ENCODE data around the gene RETREG2. TPM values are rescaled to one million over a fixed set of nuclear protein-coding genes. Genes with fewer than 3 reads are reported as not detected.

Gene RETREG2
- total and polyA plus RNA-seq, 2 of the 8 experiments (the other 6 are each of a cell fraction or from before 2014, with no cell fraction given): 51.3 to 67.4 TPM

DNA sequence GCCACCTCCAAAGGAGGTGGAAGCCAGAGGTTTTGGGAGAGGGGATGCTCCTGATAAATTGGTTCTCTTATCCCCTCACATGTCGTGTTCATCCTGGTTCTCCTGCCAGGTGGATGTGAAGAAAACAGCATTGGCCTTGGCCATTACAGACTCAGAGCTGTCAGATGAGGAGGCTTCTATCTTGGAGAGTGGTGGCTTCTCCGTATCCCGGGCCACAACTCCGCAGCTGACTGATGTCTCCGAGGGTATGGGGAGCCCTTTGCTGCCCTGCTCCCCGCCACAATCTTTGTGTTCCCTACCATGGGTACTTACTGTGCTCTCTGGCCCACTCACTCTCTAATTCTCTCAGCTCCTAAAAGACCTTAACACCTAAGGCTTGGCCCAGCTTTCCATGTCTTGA lies 3.5 kb downstream of the RETREG2 start (continued):
- TF ChIP-seq, protein P1, sequence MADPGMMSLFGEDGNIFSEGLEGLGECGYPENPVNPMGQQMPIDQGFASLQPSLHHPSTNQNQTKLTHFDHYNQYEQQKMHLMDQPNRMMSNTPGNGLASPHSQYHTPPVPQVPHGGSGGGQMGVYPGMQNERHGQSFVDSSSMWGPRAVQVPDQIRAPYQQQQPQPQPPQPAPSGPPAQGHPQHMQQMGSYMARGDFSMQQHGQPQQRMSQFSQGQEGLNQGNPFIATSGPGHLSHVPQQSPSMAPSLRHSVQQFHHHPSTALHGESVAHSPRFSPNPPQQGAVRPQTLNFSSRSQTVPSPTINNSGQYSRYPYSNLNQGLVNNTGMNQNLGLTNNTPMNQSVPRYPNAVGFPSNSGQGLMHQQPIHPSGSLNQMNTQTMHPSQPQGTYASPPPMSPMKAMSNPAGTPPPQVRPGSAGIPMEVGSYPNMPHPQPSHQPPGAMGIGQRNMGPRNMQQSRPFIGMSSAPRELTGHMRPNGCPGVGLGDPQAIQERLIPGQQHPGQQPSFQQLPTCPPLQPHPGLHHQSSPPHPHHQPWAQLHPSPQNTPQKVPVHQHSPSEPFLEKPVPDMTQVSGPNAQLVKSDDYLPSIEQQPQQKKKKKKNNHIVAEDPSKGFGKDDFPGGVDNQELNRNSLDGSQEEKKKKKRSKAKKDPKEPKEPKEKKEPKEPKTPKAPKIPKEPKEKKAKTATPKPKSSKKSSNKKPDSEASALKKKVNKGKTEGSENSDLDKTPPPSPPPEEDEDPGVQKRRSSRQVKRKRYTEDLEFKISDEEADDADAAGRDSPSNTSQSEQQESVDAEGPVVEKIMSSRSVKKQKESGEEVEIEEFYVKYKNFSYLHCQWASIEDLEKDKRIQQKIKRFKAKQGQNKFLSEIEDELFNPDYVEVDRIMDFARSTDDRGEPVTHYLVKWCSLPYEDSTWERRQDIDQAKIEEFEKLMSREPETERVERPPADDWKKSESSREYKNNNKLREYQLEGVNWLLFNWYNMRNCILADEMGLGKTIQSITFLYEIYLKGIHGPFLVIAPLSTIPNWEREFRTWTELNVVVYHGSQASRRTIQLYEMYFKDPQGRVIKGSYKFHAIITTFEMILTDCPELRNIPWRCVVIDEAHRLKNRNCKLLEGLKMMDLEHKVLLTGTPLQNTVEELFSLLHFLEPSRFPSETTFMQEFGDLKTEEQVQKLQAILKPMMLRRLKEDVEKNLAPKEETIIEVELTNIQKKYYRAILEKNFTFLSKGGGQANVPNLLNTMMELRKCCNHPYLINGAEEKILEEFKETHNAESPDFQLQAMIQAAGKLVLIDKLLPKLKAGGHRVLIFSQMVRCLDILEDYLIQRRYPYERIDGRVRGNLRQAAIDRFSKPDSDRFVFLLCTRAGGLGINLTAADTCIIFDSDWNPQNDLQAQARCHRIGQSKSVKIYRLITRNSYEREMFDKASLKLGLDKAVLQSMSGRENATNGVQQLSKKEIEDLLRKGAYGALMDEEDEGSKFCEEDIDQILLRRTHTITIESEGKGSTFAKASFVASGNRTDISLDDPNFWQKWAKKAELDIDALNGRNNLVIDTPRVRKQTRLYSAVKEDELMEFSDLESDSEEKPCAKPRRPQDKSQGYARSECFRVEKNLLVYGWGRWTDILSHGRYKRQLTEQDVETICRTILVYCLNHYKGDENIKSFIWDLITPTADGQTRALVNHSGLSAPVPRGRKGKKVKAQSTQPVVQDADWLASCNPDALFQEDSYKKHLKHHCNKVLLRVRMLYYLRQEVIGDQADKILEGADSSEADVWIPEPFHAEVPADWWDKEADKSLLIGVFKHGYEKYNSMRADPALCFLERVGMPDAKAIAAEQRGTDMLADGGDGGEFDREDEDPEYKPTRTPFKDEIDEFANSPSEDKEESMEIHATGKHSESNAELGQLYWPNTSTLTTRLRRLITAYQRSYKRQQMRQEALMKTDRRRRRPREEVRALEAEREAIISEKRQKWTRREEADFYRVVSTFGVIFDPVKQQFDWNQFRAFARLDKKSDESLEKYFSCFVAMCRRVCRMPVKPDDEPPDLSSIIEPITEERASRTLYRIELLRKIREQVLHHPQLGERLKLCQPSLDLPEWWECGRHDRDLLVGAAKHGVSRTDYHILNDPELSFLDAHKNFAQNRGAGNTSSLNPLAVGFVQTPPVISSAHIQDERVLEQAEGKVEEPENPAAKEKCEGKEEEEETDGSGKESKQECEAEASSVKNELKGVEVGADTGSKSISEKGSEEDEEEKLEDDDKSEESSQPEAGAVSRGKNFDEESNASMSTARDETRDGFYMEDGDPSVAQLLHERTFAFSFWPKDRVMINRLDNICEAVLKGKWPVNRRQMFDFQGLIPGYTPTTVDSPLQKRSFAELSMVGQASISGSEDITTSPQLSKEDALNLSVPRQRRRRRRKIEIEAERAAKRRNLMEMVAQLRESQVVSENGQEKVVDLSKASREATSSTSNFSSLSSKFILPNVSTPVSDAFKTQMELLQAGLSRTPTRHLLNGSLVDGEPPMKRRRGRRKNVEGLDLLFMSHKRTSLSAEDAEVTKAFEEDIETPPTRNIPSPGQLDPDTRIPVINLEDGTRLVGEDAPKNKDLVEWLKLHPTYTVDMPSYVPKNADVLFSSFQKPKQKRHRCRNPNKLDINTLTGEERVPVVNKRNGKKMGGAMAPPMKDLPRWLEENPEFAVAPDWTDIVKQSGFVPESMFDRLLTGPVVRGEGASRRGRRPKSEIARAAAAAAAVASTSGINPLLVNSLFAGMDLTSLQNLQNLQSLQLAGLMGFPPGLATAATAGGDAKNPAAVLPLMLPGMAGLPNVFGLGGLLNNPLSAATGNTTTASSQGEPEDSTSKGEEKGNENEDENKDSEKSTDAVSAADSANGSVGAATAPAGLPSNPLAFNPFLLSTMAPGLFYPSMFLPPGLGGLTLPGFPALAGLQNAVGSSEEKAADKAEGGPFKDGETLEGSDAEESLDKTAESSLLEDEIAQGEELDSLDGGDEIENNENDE (IDR thresholded peaks at IDR 0.05; ENCODE audit: insufficient replicate concordance, low read length): no peak
- TF ChIP-seq, protein P2, sequence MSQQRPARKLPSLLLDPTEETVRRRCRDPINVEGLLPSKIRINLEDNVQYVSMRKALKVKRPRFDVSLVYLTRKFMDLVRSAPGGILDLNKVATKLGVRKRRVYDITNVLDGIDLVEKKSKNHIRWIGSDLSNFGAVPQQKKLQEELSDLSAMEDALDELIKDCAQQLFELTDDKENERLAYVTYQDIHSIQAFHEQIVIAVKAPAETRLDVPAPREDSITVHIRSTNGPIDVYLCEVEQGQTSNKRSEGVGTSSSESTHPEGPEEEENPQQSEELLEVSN (IDR thresholded peaks at IDR 0.05): no peak
- TF ChIP-seq MAFK (IDR thresholded peaks at IDR 0.05; ENCODE audit: low read depth, low read length): no peak
- no peak for TF ChIP-seq TBP (IDR thresholded peaks at IDR 0.05; ENCODE audit: low read depth, low read length)
- no peak for TF ChIP-seq CBX8 (IDR thresholded peaks at IDR 0.05; ENCODE audit: borderline replicate concordance, low read depth, low read length)
- TF ChIP-seq, protein P3, sequence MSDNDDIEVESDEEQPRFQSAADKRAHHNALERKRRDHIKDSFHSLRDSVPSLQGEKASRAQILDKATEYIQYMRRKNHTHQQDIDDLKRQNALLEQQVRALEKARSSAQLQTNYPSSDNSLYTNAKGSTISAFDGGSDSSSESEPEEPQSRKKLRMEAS (IDR thresholded peaks at IDR 0.05): no peak
- TF ChIP-seq CBX5 (IDR thresholded peaks at IDR 0.05; ENCODE audit: low read depth, low read length): no peak
- no peak for TF ChIP-seq SIX5 (IDR thresholded peaks at IDR 0.05; ENCODE audit: low read depth, low read length)
- TF ChIP-seq, protein P4, sequence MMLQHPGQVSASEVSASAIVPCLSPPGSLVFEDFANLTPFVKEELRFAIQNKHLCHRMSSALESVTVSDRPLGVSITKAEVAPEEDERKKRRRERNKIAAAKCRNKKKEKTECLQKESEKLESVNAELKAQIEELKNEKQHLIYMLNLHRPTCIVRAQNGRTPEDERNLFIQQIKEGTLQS (IDR thresholded peaks at IDR 0.05; ENCODE audit: insufficient read depth, low read depth, low read length): no peak

All from H1 (cell line).